HG03565 (cell line): ENCODE data around the gene SNRPA.
"Not testable (repeated sequence)": the region's sequence is repeated elsewhere in the genome, so short reads cannot be mapped to it uniquely, and the experiment has no call there.

Source experiments
- ATAC-seq: cut with Tn5 transposase; IDR thresholded peaks from one replicate; pipeline ENCODE4 v1.9.1; 2021; ENCODE audit warnings: mild to moderate bottlenecking, moderate library complexity; ENCODE audit not compliant: unreplicated experiment

The SNRPA gene

GRCh38 chr19:40776364-40776763, 25.4 kb downstream of the SNRPA start:
- no peak for ATAC-seq

- ATAC-seq: peak; percentile 55
These were observed 26.1 kb downstream of the SNRPA start for GRCh38 chr19:40776932-40777644.

GRCh38 chr19:40777645-40777936, 26.6 kb downstream of the SNRPA start:
- ATAC-seq: no peak

GRCh38 chr19:40777937-40778705, 27.1 kb downstream of the SNRPA start, which contains the start of gene RAB4B:
Gene RAB4B, plus strand, starts transcription at chr19:40778247. Its CDS starts 129 bp downstream, at chr19:40778376.
- ATAC-seq: peak; percentile 53

- no peak for ATAC-seq
These were observed 27.8 kb downstream of the SNRPA start for GRCh38 chr19:40778706-40779284.

- ATAC-seq: no peak
These were observed 29.6 kb downstream of the SNRPA start for GRCh38 chr19:40780582-40780981.

DNA sequence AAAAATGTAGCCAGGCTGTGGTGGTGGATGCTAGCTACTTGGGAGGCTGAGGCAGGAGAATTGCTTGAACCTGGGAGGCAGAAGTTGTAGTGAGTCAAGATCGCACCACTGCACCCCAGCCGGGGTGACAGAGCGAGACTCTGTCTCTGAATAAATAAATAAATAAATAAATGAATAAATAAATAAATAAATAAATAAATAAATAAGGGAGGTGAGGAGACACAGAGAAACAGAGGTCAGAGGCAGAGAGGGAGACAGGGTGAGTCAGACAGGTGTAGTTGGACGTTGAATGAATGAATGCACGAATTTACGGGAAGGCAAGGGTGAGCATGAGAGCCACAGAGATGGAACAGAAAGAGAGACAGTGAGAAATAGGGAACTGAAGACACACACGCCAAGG, 30.1 kb downstream of the SNRPA start:
- ATAC-seq: no peak

GRCh38 chr19:40783711-40784110, 32.7 kb downstream of the SNRPA start:
- no peak for ATAC-seq

DNA sequence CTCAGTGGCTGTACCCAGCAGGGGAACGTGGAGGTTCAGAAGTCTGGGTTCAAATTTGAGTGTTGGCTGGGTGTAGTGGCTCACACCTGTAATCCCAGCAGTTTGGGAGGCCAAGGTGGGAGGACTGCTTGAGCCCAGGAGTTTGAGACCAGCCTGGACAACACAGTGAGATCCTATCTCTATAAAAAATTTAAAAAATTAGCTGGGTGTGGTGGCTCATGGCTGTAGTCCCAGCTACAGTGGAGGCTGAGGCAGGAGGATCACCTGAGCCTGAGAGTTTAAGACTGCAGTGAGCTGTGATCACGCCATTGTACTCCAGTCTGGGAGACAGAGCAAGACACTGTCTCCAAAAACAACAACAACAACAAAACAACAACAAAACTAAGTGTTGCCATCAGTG, 33.1 kb downstream of the SNRPA start:
- not testable (repeated sequence) for ATAC-seq

DNA sequence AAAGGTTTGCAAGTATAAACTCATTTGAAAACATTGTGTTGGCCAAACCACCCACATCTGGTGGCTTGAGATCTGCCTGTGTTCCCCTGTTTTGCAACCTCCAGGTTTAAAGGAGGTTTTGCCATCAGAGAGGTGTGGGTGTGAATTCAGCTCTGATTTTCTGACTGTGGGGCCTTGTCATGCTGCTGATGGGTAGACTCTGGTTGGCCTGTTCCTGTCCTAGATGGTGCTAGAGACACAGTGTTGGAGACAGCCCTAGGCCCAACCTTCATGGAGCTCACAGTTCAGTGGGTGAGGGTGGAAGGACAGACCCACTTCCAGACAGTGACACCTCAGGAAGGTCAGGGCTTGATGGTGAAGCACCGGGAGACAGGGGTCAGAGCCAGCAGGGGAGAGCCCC, 34.5 kb downstream of the SNRPA start:
- ATAC-seq: no peak

DNA sequence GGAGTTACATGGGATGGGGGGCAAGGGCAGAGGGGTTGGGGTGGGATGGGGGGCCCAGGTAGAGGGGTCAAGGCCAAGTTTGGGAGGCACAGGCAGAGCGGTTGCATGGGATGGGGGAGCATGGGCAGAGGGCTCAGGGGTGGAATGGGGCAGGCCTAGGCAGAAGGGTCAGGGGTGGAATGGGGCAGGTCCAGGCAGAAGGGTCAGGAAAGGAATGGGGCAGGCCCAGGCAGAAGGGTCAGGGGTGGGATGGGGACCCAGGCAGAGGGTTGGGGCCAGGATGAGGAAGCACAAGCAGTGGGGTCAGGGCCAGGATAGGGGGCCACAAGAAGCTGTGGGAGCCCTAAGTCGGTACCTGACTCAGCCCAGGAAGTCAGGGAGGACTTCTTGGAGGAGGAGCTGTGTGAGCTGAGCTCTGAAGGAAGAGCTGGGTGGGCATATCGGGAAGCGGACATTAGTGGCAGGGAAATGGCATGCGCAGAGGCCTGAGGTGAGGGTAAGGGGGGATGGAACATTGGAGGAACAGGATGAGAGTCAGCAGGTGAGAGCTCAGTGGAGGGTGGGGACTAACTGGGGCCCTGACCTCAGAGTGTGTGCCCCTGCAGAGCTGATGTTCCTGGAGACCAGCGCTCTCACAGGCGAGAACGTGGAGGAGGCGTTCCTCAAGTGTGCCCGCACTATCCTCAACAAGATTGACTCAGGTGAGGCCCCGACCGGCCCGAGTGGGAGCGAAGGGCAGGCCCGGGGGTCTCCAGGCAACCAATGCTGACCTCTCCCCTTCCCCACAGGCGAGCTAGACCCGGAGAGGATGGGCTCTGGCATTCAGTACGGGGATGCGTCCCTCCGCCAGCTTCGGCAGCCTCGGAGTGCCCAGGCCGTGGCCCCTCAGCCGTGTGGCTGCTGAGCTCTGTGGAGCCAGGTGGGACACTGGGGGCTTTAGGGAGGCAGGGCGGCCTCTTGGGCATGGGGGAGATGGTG, 35.3 kb downstream of the SNRPA start:
- ATAC-seq: no peak

DNA sequence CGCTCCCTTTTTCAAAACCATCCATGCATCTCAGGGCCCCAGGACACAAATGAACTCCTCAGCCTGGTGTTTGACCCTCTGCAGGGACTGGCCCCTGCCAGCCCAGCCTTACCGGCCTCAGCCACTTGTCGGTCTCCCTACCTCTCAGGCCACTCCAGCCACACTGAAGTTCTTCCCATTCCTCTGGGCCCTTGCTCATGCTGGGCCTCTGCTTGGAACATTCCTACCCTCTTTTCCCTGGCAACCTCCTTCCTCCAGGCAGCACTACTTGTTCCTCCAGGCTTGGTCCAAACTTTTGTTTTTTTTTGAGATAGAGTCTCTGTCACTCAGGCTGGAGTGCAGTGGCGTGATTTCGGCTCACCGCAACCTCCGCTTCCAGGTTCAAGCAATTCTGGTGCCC, 40.3 kb downstream of the SNRPA start:
- ATAC-seq: no peak

GRCh38 chr19:40791996-40792395, 41.0 kb downstream of the SNRPA start:
- no peak for ATAC-seq

DNA sequence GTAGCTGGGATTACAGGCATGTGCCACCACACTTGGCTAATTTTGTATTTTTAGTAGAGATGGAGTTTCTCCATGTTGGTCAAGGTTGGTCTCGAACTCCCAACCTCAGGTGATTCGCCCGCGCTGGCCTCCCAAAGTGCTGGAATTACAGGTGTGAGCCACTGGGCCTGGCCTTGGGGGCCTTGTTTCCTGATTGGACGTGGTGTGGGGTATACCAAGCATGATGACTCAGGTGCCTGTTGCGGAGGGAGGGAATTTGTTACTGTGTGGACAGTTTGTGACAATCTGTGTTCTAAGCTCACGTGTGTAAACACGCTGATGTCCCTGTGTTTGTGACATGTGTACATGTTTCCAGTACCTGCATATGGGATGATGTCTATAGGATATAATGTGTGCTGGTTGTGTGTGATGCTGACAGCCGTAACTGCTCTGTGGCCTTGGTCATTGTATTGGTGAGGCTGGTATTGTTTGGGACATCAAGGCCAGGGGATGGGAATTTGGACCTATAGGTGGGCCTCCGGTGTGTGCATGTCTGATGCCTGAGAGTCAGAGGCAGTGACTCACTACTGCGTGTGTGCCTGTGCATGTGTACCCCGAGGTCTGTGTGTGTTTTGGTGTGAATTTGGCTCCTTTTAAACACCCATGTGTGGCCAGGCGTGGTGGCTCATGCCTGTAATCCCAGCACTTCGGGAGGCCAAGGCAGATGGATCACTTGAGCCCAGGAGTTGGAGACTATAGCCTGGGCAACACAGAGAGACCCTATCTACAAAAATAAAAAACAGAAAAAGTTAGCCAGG, 46.4 kb downstream of the SNRPA start:
- no peak for ATAC-seq

GRCh38 chr19:40797963-40798682, 47.1 kb downstream of the SNRPA start:
- ATAC-seq: no peak

GRCh38 chr19:40798683-40799557, 47.9 kb downstream of the SNRPA start, which contains the start of gene EGLN2:
Gene EGLN2, plus strand, starts transcription at chr19:40799191. Its CDS starts 1,382 bp downstream, at chr19:40800573.
- ATAC-seq: peak; percentile 72

GRCh38 chr19:40799558-40800338, 48.7 kb downstream of the SNRPA start:
- ATAC-seq: no peak
